ENCODE data around the gene KCNG2.

DNA sequence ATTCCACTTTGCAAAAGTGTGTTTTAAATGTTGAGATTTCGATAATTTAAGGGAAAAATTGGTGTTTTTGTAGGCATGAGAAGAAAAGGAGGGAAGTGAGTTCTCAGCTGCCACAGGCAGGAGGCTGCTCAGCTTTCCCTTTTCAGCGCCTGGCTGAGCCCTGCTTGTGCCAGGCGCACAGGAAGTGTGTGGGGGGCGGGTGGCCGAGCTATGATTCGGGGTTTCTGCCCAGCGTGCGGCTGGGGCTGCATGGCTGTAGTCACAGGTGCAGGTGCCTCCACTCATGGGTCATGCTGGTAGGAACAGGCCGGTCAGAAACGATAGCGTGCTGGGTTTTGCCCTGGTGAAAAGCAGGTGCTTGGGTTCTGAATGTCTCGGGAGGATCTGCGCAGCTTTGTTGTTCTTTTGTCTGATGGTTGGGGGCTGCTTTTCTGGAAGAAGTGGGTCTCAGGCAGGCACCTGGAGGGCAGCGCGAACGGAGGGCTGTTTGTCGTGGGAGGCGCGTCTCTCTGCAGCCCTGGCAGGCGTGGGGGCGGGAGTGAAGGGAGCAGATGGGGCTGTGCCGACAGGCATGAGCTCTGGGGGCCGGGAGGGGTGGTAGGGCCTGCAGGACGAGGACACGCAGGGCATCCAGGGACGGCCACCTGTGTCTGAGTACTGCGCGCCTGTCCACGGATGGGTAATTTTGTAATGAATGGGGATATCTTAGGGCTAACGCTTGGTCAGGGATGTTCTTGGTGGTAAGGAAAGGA is 2.1 kb downstream of the KCNG2 start:
- TF ChIP-seq, protein P1, sequence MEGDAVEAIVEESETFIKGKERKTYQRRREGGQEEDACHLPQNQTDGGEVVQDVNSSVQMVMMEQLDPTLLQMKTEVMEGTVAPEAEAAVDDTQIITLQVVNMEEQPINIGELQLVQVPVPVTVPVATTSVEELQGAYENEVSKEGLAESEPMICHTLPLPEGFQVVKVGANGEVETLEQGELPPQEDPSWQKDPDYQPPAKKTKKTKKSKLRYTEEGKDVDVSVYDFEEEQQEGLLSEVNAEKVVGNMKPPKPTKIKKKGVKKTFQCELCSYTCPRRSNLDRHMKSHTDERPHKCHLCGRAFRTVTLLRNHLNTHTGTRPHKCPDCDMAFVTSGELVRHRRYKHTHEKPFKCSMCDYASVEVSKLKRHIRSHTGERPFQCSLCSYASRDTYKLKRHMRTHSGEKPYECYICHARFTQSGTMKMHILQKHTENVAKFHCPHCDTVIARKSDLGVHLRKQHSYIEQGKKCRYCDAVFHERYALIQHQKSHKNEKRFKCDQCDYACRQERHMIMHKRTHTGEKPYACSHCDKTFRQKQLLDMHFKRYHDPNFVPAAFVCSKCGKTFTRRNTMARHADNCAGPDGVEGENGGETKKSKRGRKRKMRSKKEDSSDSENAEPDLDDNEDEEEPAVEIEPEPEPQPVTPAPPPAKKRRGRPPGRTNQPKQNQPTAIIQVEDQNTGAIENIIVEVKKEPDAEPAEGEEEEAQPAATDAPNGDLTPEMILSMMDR (IDR thresholded peaks at IDR 0.05): no peak
- TF ChIP-seq EZH2 (IDR thresholded peaks at IDR 0.05; ENCODE audit: borderline replicate concordance, insufficient read depth, low read depth, low read length, poor library complexity, severe bottlenecking): no peak
